GM21619 (cell line): Measurements from ENCODE around the gene RPL9.
"Not testable (repeated sequence)": the region's sequence is repeated elsewhere in the genome, so short reads cannot be mapped to it uniquely, and the experiment has no call there.

Experiments
- ATAC-seq: cut with Tn5 transposase; IDR thresholded peaks from one replicate; pipeline ENCODE4 v1.9.1; 2021; ENCODE audit not compliant: unreplicated experiment

RPL9 gene

DNA sequence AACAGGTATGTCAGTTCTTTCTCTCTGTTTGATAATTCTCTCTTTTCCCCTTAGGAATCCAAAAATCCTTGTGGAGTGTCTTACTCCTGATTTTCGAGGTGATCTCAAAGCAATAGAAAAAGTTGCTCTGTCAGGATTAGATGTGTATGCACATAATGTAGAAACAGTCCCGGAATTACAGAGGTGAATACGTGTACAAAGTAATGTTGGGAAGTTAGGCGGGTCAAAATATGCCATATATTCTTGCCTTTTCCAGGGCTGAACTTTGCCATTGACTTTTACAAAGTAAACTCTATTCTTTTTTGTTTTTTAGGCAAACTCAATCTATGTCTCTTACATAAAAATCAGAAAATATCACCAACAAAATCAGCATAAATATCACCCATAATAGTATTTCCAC, 8.7 kb upstream of the RPL9 start:
- ATAC-seq = no peak

DNA sequence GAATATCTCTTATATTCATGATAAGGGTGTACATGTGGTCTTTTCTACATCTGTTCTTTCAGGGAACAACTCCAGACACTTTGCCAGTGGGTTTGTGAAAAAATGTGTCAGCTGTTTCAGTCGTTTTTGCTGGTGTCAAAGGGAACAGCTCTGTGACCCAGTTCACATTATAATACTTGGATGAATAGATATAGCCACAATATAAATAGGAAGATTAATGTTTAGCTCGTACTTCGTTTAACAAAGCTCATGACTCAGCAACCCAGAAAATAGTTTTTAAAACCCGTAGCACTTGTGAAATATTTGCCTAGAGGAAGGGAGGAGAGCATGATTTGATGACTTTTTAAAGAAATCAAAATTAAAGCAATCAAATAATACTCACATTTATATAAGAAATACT, 8.0 kb upstream of the RPL9 start:
- no peak for ATAC-seq

DNA sequence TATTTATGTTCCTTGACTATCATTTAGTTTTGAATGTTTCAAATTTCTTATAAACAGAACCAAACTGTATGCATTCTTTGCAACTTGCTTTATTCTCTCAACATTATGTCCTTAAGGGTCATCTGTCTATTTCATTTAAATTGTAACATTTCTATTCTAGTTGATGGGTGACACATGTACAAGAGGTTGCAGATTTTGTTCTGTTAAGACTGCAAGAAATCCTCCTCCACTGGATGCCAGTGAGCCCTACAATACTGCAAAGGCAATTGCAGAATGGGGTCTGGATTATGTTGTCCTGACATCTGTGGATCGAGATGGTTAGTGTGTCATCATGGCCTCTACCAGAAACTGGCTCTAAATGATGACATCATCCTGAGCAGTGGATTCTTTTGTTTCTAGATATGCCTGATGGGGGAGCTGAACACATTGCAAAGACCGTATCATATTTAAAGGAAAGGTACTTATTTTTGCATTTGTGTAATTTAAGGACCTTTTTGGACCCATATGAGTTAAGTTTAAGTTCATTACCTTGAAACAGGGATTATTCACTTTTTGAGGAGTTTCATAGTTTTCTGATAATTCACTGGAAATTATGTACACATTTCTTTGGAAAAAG, 6.3 kb upstream of the RPL9 start:
- ATAC-seq = no peak

DNA sequence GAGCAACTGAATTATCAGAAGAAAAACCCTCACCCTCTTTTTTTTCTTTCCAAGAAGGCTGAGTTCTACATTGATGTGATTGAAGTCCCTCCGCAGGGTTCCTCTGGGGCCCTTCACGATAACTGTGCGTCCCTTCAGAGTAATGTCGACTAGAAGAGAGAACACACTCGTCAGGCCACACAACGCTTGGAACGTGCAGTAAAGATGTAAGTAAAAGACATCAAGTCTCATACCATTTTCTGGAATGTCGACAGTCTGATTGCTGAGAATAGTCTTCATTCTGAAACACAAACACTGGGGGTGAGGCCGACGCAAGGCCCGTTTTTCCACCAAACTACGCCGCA, 589 bp downstream of the RPL9 start:
- not testable (repeated sequence) for ATAC-seq

DNA sequence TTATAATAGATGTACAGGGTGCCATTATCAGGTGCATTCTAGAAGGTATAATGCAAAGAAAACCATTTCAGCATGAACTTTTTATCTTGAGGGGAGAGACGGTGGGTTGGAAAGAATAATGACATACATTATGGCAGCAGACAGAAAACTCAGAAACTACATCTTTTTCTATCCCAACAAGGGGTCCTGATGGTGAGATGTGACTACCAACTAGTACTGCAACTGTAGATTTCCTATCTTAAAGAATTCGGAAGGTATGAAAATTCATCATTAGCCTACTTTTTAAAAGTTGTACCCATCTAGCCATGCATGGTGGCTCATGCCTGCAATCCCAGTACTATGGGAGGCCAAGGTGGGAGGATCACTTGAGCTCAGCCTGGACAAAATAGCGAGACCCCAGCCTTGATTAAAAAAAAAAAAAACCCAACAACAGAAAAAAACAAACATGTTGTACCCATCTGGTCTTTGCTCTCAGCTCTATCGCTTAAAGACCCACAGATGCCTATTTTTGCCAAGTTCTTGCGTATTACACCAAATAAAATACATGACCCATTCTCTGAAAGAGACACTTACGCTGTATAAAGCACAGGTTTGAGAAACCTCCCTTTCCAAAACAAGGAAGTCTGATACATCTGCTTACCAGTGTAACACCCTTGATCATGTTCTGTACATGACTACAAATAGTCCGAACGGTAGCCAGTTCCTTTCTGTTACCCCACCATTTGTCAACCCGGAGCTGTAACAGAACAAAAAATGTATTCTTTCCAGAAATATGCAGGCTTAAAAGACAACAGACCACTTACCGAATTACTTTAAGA, 1.6 kb downstream of the RPL9 start:
- no peak for ATAC-seq

DNA sequence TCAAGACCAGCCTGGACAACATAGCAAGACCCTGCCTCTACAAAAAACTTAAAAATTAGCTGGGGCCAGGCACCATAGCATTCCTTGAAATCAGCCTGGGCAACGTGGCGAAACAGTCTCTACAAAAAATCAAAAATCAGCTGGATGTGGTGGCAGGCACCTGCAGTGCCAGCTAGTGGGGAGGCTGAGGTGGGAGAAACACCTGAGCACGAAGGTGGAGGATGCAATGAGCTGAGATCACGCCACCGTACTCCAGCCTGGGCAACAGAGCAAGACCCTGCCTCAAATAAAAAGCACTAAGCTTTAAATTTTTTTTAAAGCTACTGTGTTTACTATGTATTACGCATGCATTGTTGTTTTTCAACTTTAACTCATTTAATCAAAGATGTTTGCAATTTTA, 3.2 kb downstream of the RPL9 start:
- no peak for ATAC-seq

DNA sequence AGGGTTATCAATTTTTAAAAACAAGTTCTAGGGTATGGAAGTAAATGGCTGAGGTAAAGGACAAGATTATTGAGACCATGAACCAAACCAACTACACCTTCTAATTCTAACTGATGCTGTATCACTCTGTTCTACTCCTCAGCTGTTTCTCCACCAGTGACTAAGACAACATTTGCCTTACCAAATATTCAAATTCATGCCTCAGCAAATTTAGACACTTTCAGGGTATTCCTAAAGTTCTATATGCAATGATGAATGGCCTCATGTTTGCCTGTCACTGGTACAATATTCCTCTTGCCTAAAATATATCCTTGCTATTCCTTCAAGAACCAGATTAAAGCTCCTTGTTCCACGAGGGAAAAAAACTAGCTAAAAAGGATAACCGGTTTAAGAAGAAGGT, 5.0 kb downstream of the RPL9 start:
- no peak for ATAC-seq

DNA sequence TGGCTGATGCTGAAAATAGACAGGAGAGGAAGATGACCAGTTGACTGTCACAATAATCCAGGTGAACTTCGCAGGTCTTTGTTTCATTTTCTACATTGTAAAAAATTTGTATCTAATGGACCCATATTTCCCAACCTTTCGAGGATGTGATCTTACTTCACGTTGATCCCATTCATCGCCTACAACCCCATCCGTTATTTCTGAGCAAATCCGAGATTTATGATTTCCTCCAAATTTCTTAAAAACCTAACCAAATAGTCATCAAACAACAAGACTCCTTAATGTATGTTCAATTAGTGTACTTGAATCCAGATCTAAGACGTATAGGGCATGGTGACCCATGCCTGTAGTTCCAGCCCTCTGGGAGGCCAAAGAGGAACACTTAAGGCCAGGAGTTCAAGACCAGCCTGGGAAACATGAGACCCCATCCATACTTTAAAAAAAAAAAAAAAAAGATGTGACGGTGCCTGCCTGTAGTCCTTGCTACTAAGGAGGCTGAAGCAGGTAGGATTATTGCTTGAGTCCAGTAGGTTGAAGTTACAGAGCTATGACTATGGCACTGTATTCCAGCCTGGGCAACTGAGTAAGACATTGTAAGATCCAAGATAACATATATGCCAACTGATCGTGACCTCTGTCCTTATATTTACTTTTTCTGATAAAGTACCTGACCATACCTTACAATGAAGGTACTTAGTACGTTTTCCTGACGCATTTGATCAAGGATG, 5.7 kb downstream of the RPL9 start:
- no peak for ATAC-seq

DNA sequence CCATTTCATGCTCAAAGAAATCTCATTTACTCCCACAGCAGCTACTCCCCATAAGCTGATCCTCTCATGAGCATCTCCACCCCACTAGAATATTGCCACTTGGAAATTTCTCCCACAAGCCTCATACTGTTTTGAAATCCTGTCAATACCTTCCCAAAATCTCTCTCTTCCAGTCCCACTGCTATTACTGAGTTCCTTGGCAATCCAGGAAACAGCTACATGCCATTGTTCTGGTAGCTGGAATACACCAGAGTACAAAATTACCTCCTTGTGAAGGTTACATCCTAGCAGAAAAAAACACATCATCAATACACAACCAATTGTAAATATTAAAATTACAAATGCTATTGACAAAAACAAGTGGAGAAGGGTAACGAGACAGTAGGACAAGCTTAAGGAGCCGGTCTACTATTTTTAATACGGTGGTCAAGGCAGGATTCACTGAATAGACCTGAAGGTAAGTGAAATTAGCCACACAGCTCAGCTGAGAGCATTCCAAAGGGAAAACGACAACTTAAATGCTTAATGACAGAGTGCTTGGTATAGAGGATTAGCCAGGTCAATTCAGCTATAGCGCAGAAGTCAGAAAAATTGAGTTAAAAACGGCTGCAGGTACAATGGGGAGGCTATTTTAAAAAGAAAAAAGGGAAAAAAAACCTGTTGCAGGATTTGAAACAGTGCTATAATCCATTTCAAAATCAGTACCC, 6.4 kb downstream of the RPL9 start:
- ATAC-seq = no peak

DNA sequence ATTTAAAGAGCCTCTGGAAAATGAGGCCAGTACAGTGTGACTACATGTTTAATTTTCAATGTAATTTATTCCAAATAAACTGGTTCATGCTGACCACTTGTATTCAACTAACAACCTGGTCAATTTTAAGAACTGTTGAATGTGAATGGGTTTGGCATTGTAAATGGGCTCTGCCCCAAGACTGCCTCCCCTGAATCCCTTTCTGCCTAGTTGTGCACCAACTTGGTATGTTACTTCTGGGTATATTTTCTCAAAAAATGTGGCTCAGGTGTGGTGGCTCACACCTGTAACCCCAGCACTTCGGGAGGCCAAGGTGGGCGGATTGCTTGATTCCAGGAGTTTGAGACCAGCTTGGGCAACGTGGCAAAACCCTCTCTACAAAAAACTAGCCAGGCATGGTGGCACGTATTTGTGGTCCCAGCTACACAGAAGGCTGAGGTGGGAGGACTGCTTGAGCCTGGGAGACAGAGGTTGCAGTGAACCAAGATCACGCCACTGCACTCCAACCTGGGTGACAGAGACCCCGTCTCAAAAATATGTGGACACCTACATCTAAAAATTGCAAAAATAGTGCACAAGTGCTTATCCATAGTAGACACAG, 7.2 kb downstream of the RPL9 start:
- no peak for ATAC-seq

DNA sequence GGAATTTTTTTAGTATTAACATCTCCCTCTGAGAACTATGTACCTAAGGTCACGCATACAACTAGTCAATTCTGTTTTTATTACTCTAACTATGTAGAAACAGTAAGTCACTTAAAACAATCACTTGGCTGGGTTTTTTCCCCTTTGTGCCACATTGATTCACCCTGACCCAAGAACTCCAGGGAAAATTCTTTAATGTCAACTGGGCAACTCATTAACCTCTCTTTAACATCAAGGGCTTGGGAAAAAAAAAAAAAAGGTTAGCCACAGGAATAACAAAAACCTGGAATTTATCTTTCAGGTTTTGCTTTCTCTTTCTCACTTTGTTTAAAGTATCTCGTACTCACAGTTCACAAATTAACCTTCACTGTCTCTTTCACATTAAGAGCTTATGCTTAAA, 8.1 kb downstream of the RPL9 start:
- ATAC-seq = no peak

DNA sequence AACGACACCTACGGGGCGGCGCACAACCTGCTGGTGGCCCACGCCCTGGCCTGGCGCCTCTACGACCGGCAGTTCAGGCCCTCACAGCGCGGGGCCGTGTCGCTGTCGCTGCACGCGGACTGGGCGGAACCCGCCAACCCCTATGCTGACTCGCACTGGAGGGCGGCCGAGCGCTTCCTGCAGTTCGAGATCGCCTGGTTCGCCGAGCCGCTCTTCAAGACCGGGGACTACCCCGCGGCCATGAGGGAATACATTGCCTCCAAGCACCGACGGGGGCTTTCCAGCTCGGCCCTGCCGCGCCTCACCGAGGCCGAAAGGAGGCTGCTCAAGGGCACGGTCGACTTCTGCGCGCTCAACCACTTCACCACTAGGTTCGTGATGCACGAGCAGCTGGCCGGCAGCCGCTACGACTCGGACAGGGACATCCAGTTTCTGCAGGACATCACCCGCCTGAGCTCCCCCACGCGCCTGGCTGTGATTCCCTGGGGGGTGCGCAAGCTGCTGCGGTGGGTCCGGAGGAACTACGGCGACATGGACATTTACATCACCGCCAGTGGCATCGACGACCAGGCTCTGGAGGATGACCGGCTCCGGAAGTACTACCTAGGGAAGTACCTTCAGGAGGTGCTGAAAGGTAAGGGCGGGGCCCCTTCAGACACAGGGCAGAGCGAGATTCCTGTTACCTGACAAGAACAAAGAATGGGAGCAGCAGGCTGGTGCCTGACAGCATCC, 11.7 kb downstream of the RPL9 start:
- ATAC-seq = peak; percentile 86

DNA sequence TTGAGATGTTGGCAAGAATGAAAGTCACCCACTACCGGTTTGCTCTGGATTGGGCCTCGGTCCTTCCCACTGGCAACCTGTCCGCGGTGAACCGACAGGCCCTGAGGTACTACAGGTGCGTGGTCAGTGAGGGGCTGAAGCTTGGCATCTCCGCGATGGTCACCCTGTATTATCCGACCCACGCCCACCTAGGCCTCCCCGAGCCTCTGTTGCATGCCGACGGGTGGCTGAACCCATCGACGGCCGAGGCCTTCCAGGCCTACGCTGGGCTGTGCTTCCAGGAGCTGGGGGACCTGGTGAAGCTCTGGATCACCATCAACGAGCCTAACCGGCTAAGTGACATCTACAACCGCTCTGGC, 12.3 kb downstream of the RPL9 start:
- no peak for ATAC-seq

DNA sequence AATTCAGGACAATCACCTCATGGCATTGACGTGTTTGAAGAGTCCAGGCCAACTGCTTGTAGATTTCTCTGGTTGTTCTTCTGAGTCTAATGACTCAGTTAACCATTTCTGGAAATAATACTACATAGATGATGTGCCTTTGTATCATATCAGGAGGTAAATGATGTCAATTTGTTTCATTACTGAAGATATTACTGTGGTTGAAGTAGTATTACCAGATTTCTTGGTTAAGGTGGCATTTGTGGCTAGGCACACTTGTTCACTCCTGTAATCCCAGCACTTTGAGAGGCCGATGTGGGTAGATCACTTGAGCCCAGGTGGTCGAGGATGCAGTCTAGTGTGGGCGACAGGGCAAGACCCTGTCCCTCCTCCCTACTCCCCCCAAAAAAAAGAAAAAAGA, 15.7 kb downstream of the RPL9 start:
- ATAC-seq = no peak

DNA sequence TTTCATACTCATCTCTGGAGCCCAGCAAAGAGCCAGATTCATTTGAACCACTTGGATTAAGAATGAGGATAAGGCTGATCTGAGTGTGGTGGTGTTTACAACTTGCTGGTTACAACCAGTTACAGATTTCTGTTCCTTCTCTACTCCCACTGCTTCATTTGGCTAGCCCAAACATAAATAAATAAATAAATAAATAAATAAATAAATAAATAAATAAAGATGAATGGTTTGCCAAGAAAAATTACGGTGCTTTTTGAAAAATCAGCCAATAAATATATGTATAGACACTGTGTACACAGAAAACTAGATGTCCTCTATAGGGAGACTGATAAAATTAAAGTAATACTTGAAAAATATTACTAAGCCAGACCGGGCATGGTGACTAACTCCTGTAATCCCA, 17.1 kb downstream of the RPL9 start:
- no peak for ATAC-seq

DNA sequence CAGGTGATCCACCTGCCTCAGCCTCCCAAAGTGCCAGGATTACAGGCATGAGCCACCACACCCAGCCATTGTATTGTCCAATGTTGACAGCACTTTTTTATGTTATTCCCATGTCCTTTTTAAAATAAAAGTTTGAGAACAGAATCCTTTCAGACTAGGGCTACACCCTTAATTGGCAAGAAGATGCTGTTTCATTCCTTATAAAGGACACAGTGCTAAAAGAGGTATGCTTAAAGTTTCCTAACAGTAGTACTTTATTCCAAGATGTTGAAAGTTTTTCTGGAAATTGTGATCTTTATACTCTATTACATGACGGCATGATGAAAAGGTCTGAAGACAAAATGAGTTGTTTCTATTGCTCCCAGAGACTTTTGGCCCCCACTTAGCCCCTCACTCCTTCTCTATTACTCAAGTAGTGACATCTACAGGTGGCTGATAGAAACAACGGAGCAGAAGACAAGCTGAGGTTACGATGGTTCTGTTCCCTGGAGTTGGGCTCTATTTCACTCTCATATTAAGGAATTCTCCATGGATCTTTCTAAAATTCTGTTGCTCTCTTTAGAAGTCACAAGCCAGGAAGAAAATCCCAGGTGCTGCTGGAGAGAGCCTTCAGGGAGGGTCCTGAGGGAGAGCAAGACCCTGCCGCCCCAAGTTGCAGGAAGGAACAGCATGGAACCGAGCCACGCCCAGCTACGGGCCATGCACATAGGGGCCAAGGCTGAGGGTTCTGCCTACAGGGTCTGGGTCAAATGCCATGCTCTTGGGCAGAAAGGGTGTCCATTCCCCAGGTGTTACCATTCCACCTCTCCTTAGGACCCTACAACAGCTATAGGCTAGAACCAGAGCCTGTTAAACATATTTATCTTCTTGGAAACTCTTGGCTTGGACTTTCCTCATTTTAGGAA, 22.8 kb downstream of the RPL9 start:
- ATAC-seq = no peak

DNA sequence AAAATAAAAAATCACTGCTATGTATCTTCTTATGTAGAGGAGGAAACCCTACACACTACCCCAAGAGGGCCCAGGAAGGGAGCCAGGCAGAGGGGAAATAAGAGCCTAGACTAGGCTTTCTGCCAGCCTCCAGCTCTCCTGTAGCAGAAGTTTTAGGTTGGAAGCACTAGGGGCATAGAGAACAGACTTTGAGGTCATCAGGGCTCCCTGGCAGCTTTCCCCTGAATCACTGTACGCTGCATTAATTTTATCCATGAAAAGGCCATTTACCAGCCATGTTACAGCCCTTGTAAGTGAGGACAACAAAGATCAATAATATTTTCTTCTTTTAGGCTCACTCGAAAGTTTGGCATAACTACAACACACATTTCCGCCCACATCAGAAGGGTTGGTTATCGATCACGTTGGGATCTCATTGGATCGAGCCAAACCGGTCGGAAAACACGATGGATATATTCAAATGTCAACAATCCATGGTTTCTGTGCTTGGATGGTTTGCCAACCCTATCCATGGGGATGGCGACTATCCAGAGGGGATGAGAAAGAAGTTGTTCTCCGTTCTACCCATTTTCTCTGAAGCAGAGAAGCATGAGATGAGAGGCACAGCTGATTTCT, 24.7 kb downstream of the RPL9 start:
- no peak for ATAC-seq

DNA sequence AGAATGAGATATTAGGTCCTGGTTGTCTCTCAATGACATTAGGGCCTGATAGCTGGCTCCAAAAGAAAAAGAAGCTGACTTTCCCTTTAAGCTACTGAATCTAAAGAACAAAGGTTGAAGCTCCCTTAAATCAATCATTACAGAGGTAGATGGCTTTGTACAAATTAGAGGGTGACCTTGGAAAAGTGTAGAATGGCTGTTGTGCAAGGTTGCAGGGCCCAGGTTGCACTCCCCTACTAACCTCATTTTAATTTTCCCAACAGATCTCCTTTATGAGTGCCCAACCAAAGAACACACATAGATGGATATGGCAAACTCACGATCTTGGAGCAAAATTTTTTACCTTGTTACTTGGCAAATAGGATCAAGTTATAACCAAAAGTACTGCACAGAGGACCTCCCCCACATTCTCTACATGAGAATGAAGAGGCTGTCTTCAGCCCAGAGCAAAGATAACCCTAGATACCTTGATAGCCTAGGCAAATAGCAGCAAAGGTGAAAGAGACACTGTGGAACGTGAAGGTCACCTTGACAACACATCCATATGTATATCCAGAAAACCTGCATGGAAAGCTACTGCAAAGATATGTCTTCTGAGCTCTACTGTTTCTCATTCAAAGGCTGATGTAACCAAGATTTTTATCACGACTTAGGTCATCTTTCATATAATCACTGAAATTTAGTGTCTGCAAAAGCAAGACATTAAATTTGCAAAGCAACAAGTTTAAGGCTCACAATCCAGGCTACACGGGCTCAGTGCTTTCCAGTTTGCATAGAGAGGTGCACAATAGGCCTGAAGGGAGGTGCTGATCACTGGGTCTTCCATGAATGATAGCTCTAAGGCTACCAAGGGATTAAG, 29.0 kb downstream of the RPL9 start:
- no peak for ATAC-seq
